ENCODE measurements around the gene PRKN. TPM values are rescaled to one million over a fixed set of nuclear protein-coding genes. Genes with fewer than 3 reads are reported as not detected.

The PRKN gene
- total RNA-seq, 1 donor from 2014 or later = 0.91 TPM

DNA sequence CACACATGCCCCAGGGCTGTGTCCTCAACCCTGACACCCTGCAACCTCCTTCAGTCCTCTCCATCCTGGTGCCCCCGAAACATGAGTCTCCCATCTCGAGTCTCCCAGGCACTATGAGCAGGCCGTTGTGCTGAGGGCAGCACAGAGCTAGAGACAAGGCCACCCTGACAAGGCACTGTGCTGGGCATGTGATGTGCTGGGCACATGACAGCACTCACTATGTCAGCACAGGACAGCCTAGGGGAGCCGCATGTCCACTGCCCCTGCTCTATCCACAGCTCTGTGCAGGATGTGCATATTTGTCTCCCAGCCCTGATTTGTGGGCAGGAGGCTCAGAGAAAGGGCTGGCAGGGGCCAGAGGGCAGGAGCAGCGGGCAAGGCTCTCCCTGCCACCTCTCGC, 1091.6 kb downstream of the PRKN start:
- intact Hi-C loops (cut with micrococcal nuclease) = no loop called here

DNA sequence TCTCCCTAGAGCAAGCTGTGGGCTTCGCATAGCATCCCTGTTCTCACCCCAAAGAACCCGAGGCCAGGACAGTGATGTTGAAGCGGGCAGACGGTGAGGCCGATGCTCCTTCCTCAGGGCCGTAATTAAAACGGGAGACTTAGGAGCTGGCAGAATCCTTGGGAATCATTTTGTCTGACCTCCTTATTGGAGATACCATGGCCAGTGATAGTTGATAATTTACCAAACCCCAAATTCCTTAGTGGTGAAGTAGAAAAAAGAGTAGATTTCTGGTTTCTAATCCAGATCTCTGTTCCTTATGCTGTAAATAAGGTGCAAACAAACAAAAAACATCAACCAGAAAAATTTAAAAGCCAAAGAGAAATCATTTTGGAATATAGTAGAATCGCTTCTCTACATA, 1092.7 kb downstream of the PRKN start:
- intact Hi-C loops (cut with micrococcal nuclease) = no loop called here

GRCh38 chr6:161631676-161632194, 1095.8 kb downstream of the PRKN start:
- intact Hi-C loops (cut with micrococcal nuclease) = no loop called here

- intact Hi-C loops (cut with micrococcal nuclease) = no loop called here
Measured at GRCh38 chr6:161630674-161631073, 1096.9 kb downstream of the PRKN start.

DNA sequence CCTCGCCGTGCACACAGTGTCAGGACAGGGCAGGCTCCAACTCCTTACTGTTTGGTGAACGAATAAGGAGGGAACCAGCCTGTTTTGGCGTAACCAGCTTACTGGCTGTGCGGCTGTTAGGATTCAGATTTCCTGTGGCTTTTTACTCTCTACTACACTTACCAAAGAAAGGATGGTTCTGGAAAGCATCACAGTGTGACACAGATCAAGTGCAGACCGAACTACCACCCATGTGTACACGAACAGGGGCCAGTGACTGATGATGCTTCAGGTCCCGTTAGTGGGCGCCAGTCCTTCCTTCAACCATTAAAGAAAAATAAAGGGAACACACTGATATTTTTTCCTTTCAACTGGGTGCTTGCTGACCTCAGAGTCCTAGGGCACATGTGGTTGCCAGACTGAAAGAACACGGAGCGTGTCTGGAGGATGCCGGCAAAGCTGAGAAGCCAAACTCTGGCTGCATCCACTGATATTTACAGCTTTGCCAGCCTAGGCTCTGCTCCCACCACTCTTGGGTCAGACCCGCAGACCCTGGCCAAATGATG, 1101.4 kb downstream of the PRKN start:
- intact Hi-C loops (cut with micrococcal nuclease) = no loop called here

DNA sequence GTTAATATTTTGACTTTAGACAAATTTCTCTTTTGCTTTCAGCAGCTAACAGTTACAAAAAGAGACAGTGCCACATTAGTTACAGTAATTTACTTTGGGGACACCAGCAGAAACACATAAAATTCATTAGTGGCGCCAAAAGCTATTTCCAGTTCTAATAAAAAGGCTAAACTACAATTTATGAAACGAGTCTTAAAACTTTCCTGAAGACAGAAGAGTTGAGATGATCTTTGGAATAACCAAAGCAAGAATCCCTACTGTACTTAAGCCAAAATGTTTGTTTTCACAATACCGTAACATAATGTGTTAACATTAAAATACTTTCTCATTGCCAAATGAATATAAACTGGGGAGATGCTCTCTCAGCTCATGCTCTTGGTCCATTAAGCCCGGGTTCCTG, 1103.5 kb downstream of the PRKN start:
- intact Hi-C loops (cut with micrococcal nuclease) = no loop called here

GRCh38 chr6:161622779-161623178, 1104.8 kb downstream of the PRKN start:
- intact Hi-C loops (cut with micrococcal nuclease) = no loop called here

GRCh38 chr6:161618831-161619454, 1108.6 kb downstream of the PRKN start:
- intact Hi-C loops (cut with micrococcal nuclease) = no loop called here

- intact Hi-C loops (cut with micrococcal nuclease) = no loop called here
Measured at GRCh38 chr6:161613711-161614110, 1113.9 kb downstream of the PRKN start.

GRCh38 chr6:161608771-161609170, 1118.8 kb downstream of the PRKN start:
- intact Hi-C loops (cut with micrococcal nuclease) = no loop called here

- intact Hi-C loops (cut with micrococcal nuclease) = no loop called here
Measured at GRCh38 chr6:161607696-161608297, 1119.8 kb downstream of the PRKN start.

GRCh38 chr6:161602359-161602758, 1125.2 kb downstream of the PRKN start:
- intact Hi-C loops (cut with micrococcal nuclease) = no loop called here

GRCh38 chr6:161598896-161599295, 1128.7 kb downstream of the PRKN start:
- intact Hi-C loops (cut with micrococcal nuclease) = no loop called here

- intact Hi-C loops (cut with micrococcal nuclease) = no loop called here
Measured at GRCh38 chr6:161596807-161597520, 1130.6 kb downstream of the PRKN start.

- intact Hi-C loops (cut with micrococcal nuclease) = no loop called here
Measured at GRCh38 chr6:161594412-161594811, 1133.2 kb downstream of the PRKN start.

DNA sequence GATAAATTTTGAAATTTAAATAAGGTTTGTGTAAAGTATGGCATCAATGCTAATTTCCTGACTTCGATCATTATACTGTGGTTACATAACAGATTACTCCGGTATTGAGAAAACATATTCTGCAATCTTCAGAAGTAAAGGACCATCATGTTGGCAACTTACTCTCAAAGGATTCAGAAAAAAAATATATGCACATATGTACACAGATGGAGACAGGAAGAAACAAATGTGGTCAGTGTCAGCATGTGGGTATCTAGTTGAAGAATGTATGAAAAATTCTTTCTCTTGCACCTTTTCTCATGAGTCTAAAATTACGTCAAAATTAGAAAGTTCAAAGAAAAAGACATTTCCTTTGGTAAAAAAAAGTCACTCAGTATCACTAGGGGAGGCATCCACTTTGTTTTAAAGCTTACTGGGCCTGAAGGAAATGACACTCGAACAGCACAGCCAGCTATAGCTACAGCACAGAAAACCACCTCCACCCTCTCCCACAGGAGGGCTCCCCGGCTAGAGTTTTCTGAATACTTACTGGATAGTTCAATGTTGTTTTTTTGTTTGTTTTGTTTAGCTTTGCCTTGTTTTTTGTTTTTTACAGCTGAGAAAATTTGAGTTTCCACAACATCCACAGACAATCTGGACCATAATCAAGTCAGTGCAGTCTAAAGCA, 1136.5 kb downstream of the PRKN start:
- intact Hi-C loops (cut with micrococcal nuclease) = no loop called here

DNA sequence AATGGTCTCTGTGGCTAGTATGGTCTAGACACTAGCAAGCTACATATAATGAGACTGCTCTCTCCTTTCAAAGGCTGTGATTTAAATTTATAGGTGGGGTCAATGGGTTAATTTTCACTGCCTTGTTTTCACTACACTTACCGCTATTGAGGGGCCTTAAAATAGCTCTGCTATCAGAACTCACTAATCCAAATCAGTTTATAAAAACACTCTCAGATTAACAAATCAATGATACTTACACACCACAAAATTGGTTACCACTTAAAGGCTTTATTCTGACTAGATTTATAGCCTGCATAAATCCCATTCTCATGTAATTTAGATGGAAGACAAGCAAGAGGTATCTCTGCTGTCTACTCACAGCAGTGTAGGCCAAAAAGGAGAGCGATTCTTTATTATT, 1140.7 kb downstream of the PRKN start:
- intact Hi-C loops (cut with micrococcal nuclease) = no loop called here

DNA sequence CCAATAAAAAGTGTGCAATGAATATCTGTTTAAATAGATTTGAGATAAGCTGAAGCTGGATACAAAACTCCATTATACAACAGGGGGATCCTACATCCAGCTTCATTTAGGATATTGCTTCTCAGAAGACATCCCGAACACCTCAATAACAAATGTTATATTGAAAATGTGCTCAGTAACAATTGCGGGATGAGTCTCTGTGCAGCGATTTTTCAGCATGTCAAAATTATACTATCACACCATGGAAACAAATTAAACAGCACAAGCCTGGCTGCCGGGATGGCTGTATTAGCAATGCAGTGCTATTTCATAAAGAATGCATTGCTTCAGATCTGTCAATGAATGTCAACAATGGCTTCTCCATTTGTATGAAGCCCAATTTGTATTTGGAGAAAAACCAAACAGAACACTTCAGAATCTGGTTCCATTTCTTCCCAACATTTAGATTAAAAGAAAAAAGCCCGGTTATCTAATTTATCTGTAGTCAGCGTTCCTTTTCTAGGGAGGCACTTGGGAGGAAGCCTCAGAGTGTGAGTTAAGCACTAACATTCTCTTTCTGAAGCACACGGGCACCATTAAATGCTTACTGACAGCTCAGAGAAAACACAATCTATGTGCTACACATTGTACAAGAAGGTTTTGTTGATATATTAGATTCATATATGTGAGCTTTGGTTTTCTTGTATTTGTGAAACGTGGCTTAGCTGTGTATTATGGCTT, 1142.8 kb downstream of the PRKN start:
- intact Hi-C loops (cut with micrococcal nuclease) = no loop called here

GRCh38 chr6:161584051-161584450, 1143.5 kb downstream of the PRKN start:
- intact Hi-C loops (cut with micrococcal nuclease) = no loop called here

DNA sequence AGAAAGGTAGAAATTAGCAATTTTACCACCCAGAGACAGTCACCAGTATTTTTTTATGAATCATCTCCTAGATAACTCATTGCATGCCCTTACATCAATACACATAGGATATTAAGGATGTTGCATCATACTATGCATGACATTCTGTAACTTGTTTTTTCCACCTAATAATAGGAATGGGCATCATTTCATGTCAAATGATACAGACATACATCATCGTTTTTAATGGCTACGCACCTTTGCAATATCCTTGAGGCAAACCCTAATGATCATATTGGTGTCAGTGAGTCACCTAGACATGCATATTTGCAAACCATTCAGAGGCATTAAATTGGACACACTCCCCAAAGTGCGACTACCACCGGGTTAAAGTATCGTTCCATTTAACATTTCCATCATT, 1144.0 kb downstream of the PRKN start:
- intact Hi-C loops (cut with micrococcal nuclease) = no loop called here

GRCh38 chr6:161578478-161578877, 1149.1 kb downstream of the PRKN start:
- intact Hi-C loops (cut with micrococcal nuclease) = no loop called here
